HG03354 (cell line): ENCODE measurements around the gene FER.
"Not testable (repeated sequence)": the region's sequence is repeated elsewhere in the genome, so short reads cannot be mapped to it uniquely, and the experiment has no call there.

Source experiments
- ATAC-seq: cut with Tn5 transposase; IDR thresholded peaks from one replicate; pipeline ENCODE4 v1.9.1; 2021; ENCODE audit warnings: mild to moderate bottlenecking; ENCODE audit not compliant: unreplicated experiment, poor library complexity, severe bottlenecking

The FER gene

GRCh38 chr5:108862211-108862610 lies 114.5 kb downstream of the FER start:
- ATAC-seq = no peak

DNA sequence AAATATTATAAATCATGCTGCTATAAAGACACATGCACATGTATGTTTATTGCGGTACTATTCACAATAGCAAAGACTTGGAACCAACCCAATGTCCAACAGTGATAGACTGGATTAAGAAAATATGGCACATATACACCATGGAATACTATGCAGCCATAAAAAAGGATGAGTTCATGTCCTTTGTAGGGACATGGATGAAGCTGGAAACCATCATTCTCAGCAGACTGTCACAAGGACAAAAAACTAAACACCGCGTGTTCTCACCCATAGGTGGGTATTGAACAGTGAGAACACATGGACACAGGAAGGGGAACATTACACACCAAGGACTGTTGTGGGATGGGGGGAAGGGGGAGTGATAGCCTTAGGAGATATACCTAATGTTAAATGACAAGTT lies 118.4 kb downstream of the FER start:
- not testable (repeated sequence) for ATAC-seq

GRCh38 chr5:108867656-108868055 lies 120.0 kb downstream of the FER start:
- ATAC-seq = no peak

DNA sequence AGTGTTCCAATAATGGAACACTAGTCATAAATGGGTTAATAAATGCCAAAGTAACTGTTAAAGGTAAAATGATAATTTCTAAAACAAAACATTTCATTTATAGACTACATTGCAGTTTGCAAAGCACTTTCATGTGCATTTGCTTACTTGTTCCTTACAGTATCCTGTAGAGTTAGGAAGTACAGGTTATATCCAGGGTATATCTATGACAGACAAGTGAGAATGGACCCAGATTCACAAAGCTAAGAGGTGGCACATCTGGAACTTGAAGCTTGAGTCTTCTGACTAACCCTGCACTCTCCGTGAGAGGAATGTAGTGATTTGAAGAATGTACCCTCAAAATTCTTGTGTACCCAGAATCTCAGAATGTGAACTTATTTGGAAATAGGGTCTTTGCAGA lies 121.4 kb downstream of the FER start:
- ATAC-seq = no peak

GRCh38 chr5:108876451-108876850 lies 128.8 kb downstream of the FER start:
- ATAC-seq = no peak

GRCh38 chr5:108878756-108879155 lies 131.1 kb downstream of the FER start:
- no peak for ATAC-seq

DNA sequence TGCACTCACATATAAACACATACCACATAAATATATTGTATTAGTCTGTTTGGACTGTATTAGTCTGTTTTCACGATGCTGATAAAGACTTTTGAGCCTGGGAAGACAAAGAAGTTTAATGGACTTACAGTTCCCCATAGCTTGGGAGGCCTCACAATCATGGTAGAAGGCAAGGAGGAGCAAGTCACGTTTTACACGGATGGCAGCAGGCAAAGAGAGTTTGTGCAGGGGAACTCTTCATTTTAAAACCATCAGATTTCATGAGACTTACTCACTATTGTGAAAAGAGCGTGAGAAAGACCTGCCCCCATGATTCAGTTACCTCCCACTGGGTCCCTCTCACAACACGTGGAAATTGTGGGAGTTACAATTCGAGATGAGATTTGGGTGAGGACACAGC lies 133.4 kb downstream of the FER start:
- ATAC-seq = no peak

GRCh38 chr5:108884736-108885135 lies 137.0 kb downstream of the FER start:
- no peak for ATAC-seq

- no peak for ATAC-seq
Measured at GRCh38 chr5:108898257-108898656, 150.6 kb downstream of the FER start.

- no peak for ATAC-seq
Measured at GRCh38 chr5:108898707-108899106, 151.0 kb downstream of the FER start.

DNA sequence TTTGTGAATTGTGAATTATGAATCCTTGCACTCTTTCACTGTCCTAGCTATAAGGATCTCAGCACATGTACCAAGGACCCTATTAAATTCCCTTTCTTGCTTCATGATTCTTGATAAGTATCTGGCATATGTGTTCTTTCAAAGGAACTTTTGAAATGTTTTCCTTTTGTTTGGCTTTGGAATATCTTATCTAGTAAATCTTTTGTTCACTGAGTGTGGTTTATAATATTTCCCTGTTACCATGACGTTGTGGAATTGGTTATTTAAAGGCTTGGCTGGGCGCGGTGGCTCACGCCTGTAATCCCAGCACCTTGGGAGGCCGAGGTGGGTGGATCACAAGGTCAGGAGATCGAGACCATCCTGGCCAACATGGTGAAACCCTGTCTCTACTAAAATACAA lies 151.5 kb downstream of the FER start:
- not testable (repeated sequence) for ATAC-seq

GRCh38 chr5:108900668-108901067 lies 153.0 kb downstream of the FER start:
- no peak for ATAC-seq

- ATAC-seq = no peak
Measured at GRCh38 chr5:108905805-108906204, 158.1 kb downstream of the FER start.

DNA sequence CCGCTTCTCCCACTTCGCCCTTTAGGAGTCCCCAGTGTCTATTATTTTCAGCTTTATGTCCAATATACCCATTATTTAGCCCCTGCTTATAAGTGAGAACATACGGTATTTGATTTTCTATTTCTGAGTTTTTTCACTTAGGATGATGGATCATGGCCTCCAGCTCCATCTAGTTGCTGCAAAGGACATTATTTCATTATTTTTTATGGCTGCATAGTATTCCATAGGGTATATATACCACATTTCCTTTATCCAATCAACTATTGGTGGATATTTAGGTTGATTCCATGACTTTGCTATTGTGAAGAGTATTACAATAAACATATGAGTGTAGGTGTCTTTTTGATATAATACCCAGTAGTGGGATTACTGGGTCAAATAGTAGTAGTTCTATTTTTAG lies 162.9 kb downstream of the FER start:
- ATAC-seq = no peak

DNA sequence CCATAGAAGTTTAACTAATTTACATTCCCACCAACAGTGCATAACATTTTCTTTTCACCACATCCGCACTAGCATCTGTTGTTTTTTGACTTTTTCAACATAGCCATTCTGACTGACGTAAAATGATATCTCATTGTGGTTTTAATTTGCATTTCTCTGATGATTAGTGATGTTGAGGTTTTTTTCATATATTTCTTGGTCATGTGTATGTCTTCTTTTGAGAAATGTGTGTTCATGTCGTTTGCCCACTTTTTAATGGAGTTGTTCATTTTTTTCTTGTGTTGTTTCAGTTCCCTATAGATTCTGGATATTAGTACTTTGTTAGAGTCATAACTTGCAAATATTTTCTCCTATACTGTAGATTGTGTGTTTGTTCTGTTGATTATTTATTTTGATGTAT lies 163.4 kb downstream of the FER start:
- ATAC-seq = peak; percentile 81

- no peak for ATAC-seq
Measured at GRCh38 chr5:108917596-108917995, 169.9 kb downstream of the FER start.

DNA sequence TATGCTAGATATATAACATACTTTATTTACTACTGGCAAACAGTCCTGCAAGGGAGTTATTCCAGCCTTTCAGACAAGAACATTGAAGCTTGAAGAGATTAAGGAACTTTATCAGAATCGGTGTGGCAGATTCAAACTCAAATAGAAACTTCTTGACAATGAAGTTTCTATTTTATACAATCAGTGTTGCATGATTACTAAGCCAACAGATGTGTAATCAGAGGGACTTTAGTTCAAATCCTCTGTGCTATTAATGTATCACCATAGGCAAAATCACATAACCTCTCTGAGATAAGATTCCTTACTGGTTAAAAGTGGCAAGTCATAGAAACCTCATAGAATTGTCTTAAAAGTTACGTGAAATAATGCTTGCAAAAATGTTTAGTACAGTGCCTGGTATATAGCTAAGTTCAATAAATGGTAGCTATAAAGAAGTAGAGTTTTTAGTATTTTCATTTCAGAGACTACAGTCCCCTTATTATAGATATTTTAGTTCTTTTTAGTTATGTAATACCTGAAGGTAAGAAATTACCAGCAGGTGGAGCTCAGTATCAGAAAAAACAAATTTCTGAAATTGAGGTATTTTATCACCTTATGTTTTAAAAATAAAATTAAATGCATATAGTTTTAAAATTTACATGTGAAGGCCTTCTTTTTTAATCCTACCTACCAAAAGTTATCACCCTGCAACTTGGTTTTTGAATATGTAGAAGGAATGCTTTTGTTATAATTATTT lies 172.1 kb downstream of the FER start:
- ATAC-seq = peak; percentile 51

- no peak for ATAC-seq
Measured at GRCh38 chr5:108924457-108924961, 176.8 kb downstream of the FER start.

DNA sequence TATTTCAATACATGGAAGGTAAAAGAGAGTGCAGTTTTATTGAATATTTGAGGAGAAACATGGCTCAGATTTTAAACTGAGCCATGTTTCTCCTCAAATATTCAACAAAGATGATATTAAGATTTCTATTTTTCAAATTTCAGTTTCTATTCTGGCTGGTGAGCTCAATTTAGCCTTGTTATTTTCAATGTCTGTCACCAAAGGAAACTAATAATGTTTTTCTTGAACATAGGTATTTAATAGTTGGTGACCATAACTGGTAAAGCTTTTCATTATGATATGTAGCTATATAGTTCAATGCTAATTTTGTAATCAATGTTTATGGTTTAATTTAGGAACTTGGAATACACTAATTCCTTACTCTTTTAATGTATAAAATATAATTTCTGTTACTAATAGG lies 177.4 kb downstream of the FER start:
- ATAC-seq = peak; percentile 54

DNA sequence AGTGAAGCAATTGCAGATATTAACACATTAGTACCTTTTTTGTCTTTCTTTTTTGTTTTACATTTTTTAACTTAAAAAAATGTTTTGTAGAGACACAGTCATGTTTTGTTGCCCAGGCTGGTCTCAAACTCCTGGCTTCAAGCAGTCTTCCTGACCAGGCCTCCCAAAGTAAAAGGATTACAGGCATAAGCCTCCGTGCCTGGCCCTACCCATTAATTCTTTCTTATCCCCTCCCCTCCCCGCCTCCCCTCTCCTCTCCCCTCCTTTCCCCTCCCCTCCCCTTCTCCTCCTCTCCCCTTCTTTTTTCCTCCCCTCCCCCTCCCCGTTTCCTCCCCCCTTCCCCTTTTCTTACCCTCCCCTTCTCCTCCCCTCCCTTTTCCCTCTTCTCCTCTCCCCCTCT lies 182.4 kb downstream of the FER start:
- ATAC-seq = no peak

DNA sequence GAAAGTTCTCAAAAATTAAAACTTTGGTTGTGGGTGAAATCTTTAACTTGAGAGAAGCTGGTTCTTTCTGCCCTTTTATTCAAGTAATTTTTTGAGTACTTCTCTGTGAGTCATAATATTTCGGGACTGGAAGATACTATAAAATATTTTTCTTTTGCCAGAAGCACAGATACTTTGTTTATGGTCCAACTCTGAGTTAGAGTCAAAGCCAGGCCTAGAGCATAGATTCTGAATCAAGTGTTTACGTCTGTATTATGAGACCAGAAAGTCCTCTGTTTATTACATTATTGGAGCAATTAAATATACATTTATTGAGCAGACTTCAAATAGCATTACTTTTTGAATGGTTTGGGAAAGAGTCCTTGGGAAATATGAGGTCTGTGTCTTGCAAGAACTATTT lies 187.9 kb downstream of the FER start:
- no peak for ATAC-seq

DNA sequence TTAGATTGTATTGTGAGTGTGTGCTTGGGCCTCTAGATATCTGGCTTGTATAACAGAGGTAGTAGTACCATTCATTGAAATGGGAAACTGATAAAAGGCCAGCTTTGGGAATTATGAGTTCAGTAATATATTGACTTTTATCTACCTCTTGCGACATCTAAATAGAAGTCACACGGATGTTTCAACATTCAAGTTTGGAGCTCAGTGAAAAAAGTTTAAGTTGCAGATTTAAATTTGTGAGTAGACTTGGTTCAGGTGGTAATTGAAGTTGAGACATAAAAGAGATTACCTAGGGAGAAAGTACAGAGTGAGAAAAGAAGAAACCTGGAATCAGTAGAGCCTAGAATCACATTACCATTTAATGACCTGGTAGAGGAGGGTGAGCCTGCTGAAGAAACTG lies 189.5 kb downstream of the FER start:
- ATAC-seq = no peak
